Keratinocyte (primary cell): ENCODE results near the gene USP49. TPM values are rescaled to one million over a fixed set of nuclear protein-coding genes. Genes with fewer than 3 reads are reported as not detected.
A peak's percentile ranks its signal among the peaks of the same experiment; 100 is the strongest.

Experiments used
- DNase-seq: peaks from one replicate; pipeline ENCODE4 v3.0.0-alpha.2; 2011; ENCODE audit warnings: low read depth, missing footprints, low spot score
- FAIRE-seq: peaks from 2 replicates; lab custom pipeline; 2011; peaks lifted over from hg19 to GRCh38; lab: Jason Lieb, UNC
- H2AFZ ChIP-seq: 2 replicates; pipeline ENCODE4 v1.6.0; 2012; ENCODE audit warnings: low read length, control low read depth, inconsistent platforms; ENCODE audit not compliant: control insufficient read depth
- H3K27ac ChIP-seq: 2 replicates; pipeline ENCODE4 v1.5.1; 2011; ENCODE audit warnings: low read length; ENCODE audit not compliant: control insufficient read depth, insufficient read depth
- H3K27me3 ChIP-seq: 3 replicates; pipeline ENCODE4 v1.6.0; 2011; ENCODE audit warnings: low read length; ENCODE audit not compliant: control insufficient read depth, insufficient read depth; ENCODE audit errors: extremely low read depth
- H3K36me3 ChIP-seq, 2 experiments: 2 replicates in 1 of 2; 3 replicates in 1 of 2; pipeline ENCODE4 v1.5.1; 2011; ENCODE audit warnings: low read length in 2 of 2, mild to moderate bottlenecking in 1 of 2; ENCODE audit not compliant: control insufficient read depth in 2 of 2, insufficient read depth in 2 of 2; ENCODE audit errors: extremely low read depth in 1 of 2
- H3K4me1 ChIP-seq: 3 replicates; pipeline ENCODE4 v1.5.1; 2011; ENCODE audit warnings: low read length; ENCODE audit not compliant: control insufficient read depth, insufficient read depth; ENCODE audit errors: extremely low read depth
- H3K4me2 ChIP-seq: 3 replicates; pipeline ENCODE4 v1.6.0; 2011; ENCODE audit warnings: low read depth, low read length; ENCODE audit not compliant: control insufficient read depth, insufficient read depth; ENCODE audit errors: extremely low read depth
- H3K4me3 ChIP-seq, 3 experiments: fragments of 200-600 bp in 1 of 3; sonication (generic) in 1 of 3; 2 replicates in 2 of 3; 3 replicates in 1 of 3; pipeline ENCODE4 v1.5.1; 2011 to 2016; ENCODE audit warnings: low read length in 3 of 3, mild to moderate bottlenecking in 3 of 3, control low read depth in 2 of 3, inconsistent platforms in 1 of 3, low read depth in 1 of 3, mixed read lengths in 1 of 3, mixed run types in 1 of 3, moderate library complexity in 1 of 3; ENCODE audit not compliant: control insufficient read depth in 2 of 3, insufficient read depth in 2 of 3; ENCODE audit errors: extremely low read depth in 1 of 3
- H3K79me2 ChIP-seq: 2 replicates; pipeline ENCODE4 v1.6.0; 2012; ENCODE audit warnings: low read length; ENCODE audit not compliant: control insufficient read depth, insufficient read depth
- H3K9ac ChIP-seq: 3 replicates; pipeline ENCODE4 v1.6.0; 2011; ENCODE audit warnings: low read length; ENCODE audit not compliant: control insufficient read depth, insufficient read depth; ENCODE audit errors: extremely low read depth
- H3K9me1 ChIP-seq: 3 replicates; pipeline ENCODE4 v1.6.0; 2011; ENCODE audit warnings: low read length; ENCODE audit not compliant: control insufficient read depth, insufficient read depth; ENCODE audit errors: extremely low read depth
- H3K9me3 ChIP-seq: 2 replicates; pipeline ENCODE4 v1.5.1; 2012; ENCODE audit warnings: low read depth, low read length; ENCODE audit not compliant: control insufficient read depth
- H4K20me1 ChIP-seq: 3 replicates; pipeline ENCODE4 v1.6.0; 2011; ENCODE audit warnings: low read length; ENCODE audit not compliant: control insufficient read depth, insufficient read depth; ENCODE audit errors: extremely low read depth
- CTCF ChIP-seq, 3 experiments: IDR thresholded peaks in 1 of 3; conservative IDR thresholded peaks in 1 of 3; optimal IDR thresholded peaks in 1 of 3; 2 replicates in 2 of 3; 3 replicates in 1 of 3; pipeline versions ENCODE3 to v1.5.1; 2011; ENCODE audit warnings: low read length in 3 of 3, mild to moderate bottlenecking in 3 of 3, moderate library complexity in 2 of 3, control low read depth in 1 of 3, inconsistent platforms in 1 of 3; ENCODE audit not compliant: insufficient read depth in 2 of 3; ENCODE audit errors: extremely low read depth in 1 of 3
- EZH2 ChIP-seq: IDR thresholded peaks from one replicate; pipeline ENCODE4 v1.6.1; 2012; ENCODE audit warnings: inconsistent platforms, mild to moderate bottlenecking, low read length, moderate library complexity
- dilution Hi-C: fragments of 300-500 bp; cut with MboI; formaldehyde crosslinking; loops from one replicate; pipeline ENCODE4 v1.7.0; 2020; ENCODE audit warnings: low sequenced_read_pairs; ENCODE audit not compliant: extremely low pct_ligation_motif_present
- polyA plus RNA-seq, 5 experiments: library from polyadenylated mRNA; depleted of rRNA in 3 of 5; stranded (reverse) in 3 of 5; stranded (forward) in 1 of 5; unstranded in 1 of 5; fragments of >200 nt; gene quantifications; 1 replicate in 1 of 5; 2 replicates in 3 of 5; 3 replicates in 1 of 5; pipeline versions ENCODE4 v1.2.1 to v1.2.3, GENCODE V29; 2011 to 2012; ENCODE audit warnings: missing spikeins in 2 of 5, low read depth in 1 of 5, low replicate concordance in 1 of 5

USP49 gene
- polyA plus RNA-seq, 1 donor (not counting 4 experiments of a cell fraction or from before 2014, with no cell fraction given): 2.3 TPM

DNA sequence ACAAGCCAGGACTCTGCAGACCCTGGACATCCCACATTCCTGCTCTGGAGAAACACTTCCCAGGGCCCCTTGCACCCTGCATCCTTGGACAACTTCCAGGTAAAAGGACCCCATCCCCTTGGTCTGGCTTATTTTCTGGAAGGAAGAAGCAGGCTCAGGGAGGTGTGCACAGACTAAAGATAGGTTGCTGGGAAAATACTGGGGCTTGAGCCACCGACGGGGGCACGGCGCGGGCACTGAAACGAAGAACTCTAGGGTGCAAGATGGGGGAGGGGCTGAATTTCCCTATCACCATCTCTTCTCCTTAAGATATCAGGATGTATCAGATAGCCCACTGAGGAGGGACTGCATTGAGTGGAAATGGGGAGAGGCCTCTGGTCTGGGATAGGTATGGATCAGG is 116.3 kb downstream of the USP49 start:
- Histone ChIP-seq H3K4me1 (peaks cover 15% of the 10 kb centered on the region), H3K9me3 (no peaks in the 10 kb centered on the region), H3K27me3 (no peaks in the 10 kb centered on the region), H3K4me3 (peak overlapping the region; percentile 56 to 75 (median 71)), H2AFZ (no peak overlapping the region), H3K9me1 (no peaks in the 10 kb centered on the region), H3K27ac (no peak overlapping the region), H3K9ac (peak overlapping the region; percentile 66), H4K20me1 (no peaks in the 10 kb centered on the region), H3K4me2 (peak overlapping the region; percentile 90), H3K36me3 (peaks cover 14 to 18% of the 10 kb centered on the region in 2 experiments), H3K79me2 (no peaks in the 10 kb centered on the region)
- TF ChIP-seq CTCF (optimal IDR thresholded peaks at IDR 0.05 in 1 of 3, IDR thresholded peaks at IDR 0.05 in 1 of 3, conservative IDR thresholded peaks at IDR 0.05 in 1 of 3; ENCODE audit: extremely low read depth in 1 of 3, insufficient read depth in 2 of 3, low read length in 3 of 3): no peak
- no peak for TF ChIP-seq EZH2
- dilution Hi-C loops: no loop called here
- DNase-seq (no peak), FAIRE-seq (no peak)

GRCh38 chr6:41777551-41778285 is 117.5 kb downstream of the USP49 start:
- FAIRE-seq (no peak), DNase-seq (no peak)
- H2AFZ ChIP-seq: no peak overlapping the region
- H3K4me3 ChIP-seq: no peak overlapping the region
- no peaks in the 10 kb centered on the region for H3K27me3 ChIP-seq
- H3K36me3 ChIP-seq: peaks cover 14 to 18% of the 10 kb centered on the region in 2 experiments
- no peak for TF ChIP-seq EZH2
- TF ChIP-seq CTCF (optimal IDR thresholded peaks at IDR 0.05 in 1 of 3, IDR thresholded peaks at IDR 0.05 in 1 of 3, conservative IDR thresholded peaks at IDR 0.05 in 1 of 3; ENCODE audit: extremely low read depth in 1 of 3, insufficient read depth in 2 of 3, low read length in 3 of 3): no peak
- H3K4me2 ChIP-seq: no peak overlapping the region
- H4K20me1 ChIP-seq: no peaks in the 10 kb centered on the region
- no peaks in the 10 kb centered on the region for H3K79me2 ChIP-seq
- H3K4me1 ChIP-seq: peaks cover 15% of the 10 kb centered on the region
- dilution Hi-C loops: no loop called here
- no peaks in the 10 kb centered on the region for H3K9me3 ChIP-seq
- H3K9me1 ChIP-seq: no peaks in the 10 kb centered on the region
- no peak overlapping the region for H3K9ac ChIP-seq
- H3K27ac ChIP-seq: no peak overlapping the region
